ENCODE data around the gene MEF2C.
A peak's percentile ranks its signal among the peaks of the same experiment; 100 is the strongest.

MEF2C gene

DNA sequence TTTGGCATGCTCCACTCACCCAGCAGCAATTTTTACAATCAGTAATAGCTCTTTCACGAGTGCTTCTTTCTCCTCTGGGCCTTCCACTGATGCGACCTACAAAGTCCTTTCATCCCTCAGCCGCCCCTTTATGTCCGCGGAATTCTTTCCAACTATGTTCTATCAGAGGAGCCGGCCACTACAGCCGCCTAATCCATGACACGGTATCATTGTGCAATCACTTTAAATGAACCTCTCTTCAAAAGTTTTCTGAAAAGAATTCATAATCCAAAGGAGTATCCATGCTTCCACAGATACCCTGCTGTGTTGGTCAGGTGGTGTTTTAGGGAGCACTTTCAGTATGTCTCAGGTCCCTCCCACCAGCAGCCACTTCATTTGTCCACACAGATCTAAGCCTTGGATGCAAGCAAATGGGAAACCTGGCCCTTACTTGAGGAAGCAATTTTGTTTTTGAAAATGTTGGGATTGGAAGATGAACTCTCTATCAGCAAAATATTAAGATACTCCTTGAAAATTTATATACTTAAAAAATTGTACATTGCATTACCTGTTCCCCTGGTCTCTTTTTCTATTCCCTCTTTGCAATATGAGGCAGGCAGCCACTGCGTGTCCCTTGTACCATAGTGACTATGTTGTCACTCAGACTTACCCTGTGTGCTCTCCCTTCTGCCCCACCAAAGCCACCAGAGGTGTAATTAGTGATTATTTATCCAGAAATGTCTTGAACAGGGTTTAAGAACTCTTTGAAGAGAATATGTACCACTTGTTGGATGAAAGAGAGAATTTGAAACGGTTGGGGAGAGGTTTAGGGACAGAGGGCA lies 12.9 kb upstream of the MEF2C start:
- H3K4me3 Mint-ChIP-seq: no peak overlapping the region
- peaks cover 27% of the 10 kb centered on the region for H3K27me3 Mint-ChIP-seq
- H3K27ac Mint-ChIP-seq: no peak overlapping the region
- no peaks in the 10 kb centered on the region for H3K4me1 Mint-ChIP-seq (ENCODE audit: low read depth)
- H3K9me3 Mint-ChIP-seq: no peaks in the 10 kb centered on the region
- no peaks in the 10 kb centered on the region for H3K36me3 Mint-ChIP-seq (ENCODE audit: low read depth)

DNA sequence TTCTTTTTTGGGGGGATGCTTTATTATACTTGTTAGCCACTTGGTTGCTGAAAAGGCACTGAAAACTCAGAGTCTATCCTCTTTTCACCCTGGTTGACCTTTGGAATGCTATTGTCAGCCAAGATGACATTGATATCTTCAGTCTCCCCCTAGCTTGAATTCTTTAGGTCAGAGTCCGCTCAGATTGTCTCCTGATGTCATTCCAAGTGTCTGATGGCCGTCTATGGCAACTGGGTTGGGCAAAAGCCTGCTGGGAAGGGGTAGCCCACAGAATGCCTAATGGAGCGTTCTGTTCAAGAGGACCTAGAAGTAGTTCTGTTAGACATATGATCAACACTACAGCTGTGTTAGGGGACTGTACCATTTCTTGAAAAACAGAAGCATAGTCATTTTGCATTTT lies 9.7 kb upstream of the MEF2C start:
- H3K36me3 Mint-ChIP-seq (ENCODE audit: low read depth): no peaks in the 10 kb centered on the region
- H3K27me3 Mint-ChIP-seq: peaks cover 57% of the 10 kb centered on the region
- H3K4me1 Mint-ChIP-seq (ENCODE audit: low read depth): peaks cover 13% of the 10 kb centered on the region
- no peaks in the 10 kb centered on the region for H3K9me3 Mint-ChIP-seq
- H3K4me3 Mint-ChIP-seq: no peak overlapping the region
- no peak overlapping the region for H3K27ac Mint-ChIP-seq

DNA sequence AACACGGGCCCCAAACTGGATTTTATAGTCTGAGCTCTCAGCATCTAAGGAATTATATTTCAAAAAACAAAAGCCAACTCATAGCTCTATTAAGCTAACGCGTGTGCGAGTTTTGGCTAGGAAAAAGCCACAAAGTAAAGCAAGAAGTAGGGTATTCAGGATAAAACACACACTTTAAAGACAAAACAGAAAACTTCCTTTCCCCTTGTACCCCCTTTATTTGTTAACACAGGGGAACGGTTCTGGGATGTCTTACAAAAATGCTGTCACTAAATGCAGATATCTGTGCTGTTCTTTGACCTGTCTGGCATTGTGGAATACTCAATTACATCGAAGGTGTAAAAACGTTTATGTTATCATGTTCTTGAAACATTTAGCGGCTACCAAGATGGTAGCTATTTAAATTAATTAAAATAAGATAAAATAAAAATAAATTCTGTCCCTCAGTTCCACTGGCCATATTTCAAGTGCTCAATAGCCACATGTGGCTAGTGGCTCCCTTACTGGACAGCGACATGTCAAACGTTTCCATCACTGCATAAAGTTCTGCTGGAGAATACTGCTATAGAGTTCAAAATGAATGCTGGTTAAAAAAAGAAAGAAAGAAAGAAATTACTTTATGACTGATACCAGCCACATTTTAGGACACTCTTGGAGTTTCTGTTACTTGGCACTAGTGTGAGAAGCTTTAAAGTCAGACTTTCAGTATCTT lies 7.2 kb upstream of the MEF2C start:
- Mint-ChIP-seq H3K4me1 (ENCODE audit: low read depth) (peaks cover 18% of the 10 kb centered on the region), H3K4me3 (peak overlapping the region; percentile 75), H3K9me3 (no peaks in the 10 kb centered on the region), H3K27me3 (peaks cover 63% of the 10 kb centered on the region), H3K36me3 (ENCODE audit: low read depth) (no peaks in the 10 kb centered on the region), H3K27ac (no peak overlapping the region)

DNA sequence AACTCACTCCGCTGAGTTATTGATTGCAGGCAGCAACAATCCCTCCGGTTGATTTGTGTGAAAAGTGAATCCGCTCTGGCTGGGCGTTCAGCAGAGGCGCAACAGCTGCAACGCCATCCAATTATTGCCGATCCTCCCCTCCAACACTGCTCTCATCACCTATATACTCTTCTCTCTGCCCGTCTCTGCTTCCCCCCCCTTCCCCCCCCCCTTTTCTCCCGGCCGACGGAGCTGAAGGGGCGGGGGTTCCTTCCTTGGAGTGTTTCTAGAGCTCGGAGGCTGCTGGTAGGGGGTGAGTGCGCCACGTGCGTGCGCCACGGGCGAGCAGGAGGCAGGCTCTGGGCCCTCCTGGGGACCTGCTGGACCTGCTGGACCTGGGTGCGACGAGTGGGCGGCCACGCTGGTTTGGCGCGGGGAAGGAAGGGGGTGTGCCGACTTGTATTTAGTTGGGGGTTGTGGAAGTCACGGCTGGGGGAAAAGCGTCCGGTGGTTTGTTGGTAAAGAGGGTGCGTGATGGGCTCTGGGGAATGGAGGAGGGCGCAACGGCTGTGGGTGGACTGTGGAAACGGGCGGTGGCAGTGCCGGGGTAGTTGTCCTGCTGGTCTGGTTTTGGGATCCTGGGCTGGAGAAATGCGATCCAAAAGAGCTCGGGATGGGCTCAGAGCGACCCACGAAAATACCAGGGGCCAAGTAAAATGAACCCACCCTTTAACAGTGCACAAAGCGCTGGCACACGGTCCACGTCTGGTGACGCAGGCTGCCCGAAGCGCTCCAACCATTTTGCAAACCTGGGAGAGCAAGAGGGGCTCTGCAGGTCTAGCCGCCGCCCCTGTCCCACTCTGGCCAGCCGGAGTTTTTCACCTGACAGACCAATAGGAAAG lies 6.4 kb upstream of the MEF2C start:
- H3K36me3 Mint-ChIP-seq (ENCODE audit: low read depth): no peaks in the 10 kb centered on the region
- H3K4me3 Mint-ChIP-seq: peak overlapping the region; percentile 75
- H3K9me3 Mint-ChIP-seq: no peaks in the 10 kb centered on the region
- H3K27me3 Mint-ChIP-seq: peaks cover 71% of the 10 kb centered on the region
- peak overlapping the region; percentile 49 for H3K27ac Mint-ChIP-seq
- H3K4me1 Mint-ChIP-seq (ENCODE audit: low read depth): peaks cover 18% of the 10 kb centered on the region

DNA sequence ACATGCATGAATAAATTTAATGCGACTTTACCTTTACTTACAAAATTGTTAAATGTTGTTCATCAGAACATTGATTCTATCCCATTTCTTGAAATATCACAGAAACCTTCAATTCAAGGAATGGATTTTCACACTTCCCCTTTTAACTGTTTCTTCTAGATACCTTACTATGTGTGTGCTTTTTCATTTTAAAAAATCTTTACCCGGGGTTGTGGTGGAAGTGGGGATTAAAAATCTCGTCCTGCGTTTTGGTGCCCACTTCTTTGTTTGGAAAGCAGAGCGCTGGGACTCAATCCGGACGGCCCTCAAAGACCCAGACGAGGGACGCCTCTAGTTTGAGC lies 5.8 kb upstream of the MEF2C start:
- peaks cover 24% of the 10 kb centered on the region for H3K4me1 Mint-ChIP-seq (ENCODE audit: low read depth)
- H3K4me3 Mint-ChIP-seq: peak overlapping the region; percentile 75
- H3K9me3 Mint-ChIP-seq: no peaks in the 10 kb centered on the region
- no peak overlapping the region for H3K27ac Mint-ChIP-seq
- peaks cover 77% of the 10 kb centered on the region for H3K27me3 Mint-ChIP-seq
- no peaks in the 10 kb centered on the region for H3K36me3 Mint-ChIP-seq (ENCODE audit: low read depth)

DNA sequence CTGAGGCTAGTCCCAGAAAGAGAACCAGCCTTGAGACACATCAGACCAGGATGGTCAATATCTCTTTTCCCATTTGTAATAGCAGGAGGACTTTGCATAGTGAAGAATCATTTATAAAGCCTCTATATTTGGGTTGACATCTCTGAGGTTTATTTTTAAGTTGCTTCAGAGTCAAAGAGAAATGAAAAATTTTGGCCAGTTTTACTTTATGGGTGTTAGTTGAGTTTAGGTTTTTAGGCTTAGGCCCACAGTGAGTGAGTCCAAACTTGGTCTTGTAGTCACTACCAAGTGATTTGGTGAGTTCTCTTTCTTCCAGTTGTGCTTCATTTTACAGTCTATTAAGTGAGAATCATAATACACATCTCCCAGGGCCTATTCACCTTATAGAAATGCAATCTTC lies 5.3 kb upstream of the MEF2C start:
- H3K9me3 Mint-ChIP-seq: no peaks in the 10 kb centered on the region
- H3K4me1 Mint-ChIP-seq (ENCODE audit: low read depth): peaks cover 29% of the 10 kb centered on the region
- H3K36me3 Mint-ChIP-seq (ENCODE audit: low read depth): no peaks in the 10 kb centered on the region
- H3K27ac Mint-ChIP-seq: no peak overlapping the region
- peaks cover 83% of the 10 kb centered on the region for H3K27me3 Mint-ChIP-seq
- no peak overlapping the region for H3K4me3 Mint-ChIP-seq

DNA sequence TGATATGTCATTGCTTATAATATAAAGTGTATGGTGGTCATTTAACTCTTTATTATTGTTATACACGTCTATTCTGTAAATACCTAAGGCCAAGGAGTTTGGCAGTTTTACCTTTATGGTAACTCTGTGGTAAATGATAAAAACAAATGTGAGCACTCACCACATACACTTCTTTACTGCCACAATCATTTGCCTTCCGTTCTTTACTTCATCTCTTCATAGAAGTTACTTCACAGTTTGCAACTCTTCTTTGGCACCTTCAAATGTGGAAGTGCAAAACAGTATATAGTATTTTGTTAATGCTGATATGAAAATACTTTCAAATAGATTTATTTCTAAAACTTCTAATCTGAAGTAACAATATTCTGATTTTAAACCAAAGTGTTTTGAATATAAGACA lies 4.4 kb upstream of the MEF2C start:
- peaks cover 36% of the 10 kb centered on the region for H3K4me1 Mint-ChIP-seq (ENCODE audit: low read depth)
- peaks cover 85% of the 10 kb centered on the region for H3K27me3 Mint-ChIP-seq
- H3K36me3 Mint-ChIP-seq (ENCODE audit: low read depth): no peaks in the 10 kb centered on the region
- H3K27ac Mint-ChIP-seq: no peak overlapping the region
- H3K4me3 Mint-ChIP-seq: no peak overlapping the region
- no peaks in the 10 kb centered on the region for H3K9me3 Mint-ChIP-seq

DNA sequence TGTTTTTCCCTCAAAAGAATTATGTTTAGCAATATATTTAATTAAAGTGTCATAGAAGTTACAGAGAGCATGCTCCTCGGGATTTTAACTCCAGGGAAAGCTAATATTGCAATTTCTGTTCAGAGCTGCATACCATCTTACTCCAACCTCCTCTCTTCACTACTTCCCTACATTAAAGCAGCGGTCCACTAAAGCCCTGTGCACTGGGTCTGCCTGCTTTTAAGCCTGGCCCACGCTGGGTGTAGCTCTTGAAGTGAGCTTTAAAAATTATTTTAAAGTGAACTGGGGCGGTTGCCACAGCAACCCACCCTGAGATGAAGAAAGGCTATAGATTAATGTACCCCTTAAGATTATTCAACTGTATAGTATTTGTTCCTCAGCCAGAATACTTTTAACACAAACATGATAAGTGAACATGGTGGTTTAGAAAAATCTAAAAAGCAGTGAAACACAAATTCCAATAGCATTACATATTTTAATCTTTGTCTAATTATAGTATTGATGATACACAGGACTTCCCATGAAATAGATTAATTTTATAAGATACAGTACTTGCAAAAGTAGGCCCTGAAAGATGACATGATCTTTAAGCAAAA lies 3.9 kb upstream of the MEF2C start:
- H3K4me1 Mint-ChIP-seq (ENCODE audit: low read depth): peaks cover 38% of the 10 kb centered on the region
- H3K27me3 Mint-ChIP-seq: peaks cover 85% of the 10 kb centered on the region
- peak overlapping the region; percentile 58 for H3K27ac Mint-ChIP-seq

DNA sequence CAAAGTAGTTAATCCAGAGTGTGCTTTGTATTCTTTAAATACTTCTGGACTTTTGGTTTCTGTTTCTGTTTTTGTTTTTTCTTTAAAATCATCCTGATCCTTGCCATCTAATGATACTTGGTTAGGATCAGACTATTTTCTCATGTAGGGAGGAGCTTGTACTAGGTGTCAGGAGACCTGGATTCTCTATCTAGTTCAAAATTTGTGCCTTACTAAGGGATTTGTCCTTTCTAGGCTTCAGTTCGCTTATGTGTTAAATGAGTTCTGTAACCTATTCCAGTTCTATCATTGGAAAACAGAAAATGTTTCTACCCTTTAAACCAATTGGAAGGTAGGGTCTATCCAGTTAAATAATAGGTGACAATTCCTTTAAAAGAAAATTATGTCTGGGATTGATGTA lies 3.3 kb upstream of the MEF2C start:
- Mint-ChIP-seq H3K36me3 (ENCODE audit: low read depth) (no peaks in the 10 kb centered on the region), H3K27me3 (peaks cover 83% of the 10 kb centered on the region), H3K4me3 (peak overlapping the region; percentile 44), H3K4me1 (ENCODE audit: low read depth) (peaks cover 38% of the 10 kb centered on the region), H3K9me3 (no peaks in the 10 kb centered on the region), H3K27ac (peak overlapping the region; percentile 33)

More for the DNA sequence above, 3.9 kb upstream of the MEF2C start:
- H3K4me3 Mint-ChIP-seq: no peak overlapping the region
- no peaks in the 10 kb centered on the region for H3K9me3 Mint-ChIP-seq
- H3K36me3 Mint-ChIP-seq (ENCODE audit: low read depth): no peaks in the 10 kb centered on the region

DNA sequence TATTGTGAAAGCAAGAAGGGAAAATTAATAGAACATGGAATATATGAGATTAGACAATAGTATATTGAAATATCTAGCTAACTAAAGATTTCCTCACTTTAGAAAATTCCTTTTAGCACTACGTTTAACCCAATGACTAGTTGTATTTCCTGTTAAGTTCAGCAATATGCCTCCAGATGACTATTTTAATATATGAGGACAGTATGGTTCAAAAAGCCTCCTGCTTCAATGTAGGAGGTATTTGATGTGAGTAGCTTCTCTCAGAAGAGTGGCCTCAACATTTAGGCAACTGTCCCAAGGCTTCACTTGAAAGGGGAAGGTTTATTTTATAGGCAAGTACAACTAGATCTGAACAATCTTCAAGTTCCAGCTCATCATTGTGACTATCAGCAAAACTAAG lies 2.0 kb upstream of the MEF2C start:
- Mint-ChIP-seq H3K27ac (no peak overlapping the region), H3K27me3 (peaks cover 84% of the 10 kb centered on the region), H3K4me3 (no peak overlapping the region), H3K9me3 (no peaks in the 10 kb centered on the region), H3K4me1 (ENCODE audit: low read depth) (peaks cover 38% of the 10 kb centered on the region), H3K36me3 (ENCODE audit: low read depth) (no peaks in the 10 kb centered on the region)

DNA sequence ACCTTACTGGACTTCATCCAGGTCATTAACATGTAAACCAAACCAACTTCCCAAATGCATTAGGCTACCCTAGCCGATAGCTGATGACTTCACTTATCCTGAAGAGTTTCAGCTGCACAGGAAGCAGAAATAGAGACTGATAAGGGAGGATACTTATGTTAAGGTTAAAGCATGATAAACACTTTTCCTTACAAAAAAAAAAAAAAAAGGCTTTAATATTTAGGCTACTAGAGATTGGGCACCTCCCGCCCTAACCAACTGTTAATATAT lies 1.6 kb upstream of the MEF2C start:
- H3K9me3 Mint-ChIP-seq: no peaks in the 10 kb centered on the region
- peak overlapping the region; percentile 95 for H3K4me3 Mint-ChIP-seq
- H3K27ac Mint-ChIP-seq: no peak overlapping the region
- H3K4me1 Mint-ChIP-seq (ENCODE audit: low read depth): peaks cover 38% of the 10 kb centered on the region
- no peaks in the 10 kb centered on the region for H3K36me3 Mint-ChIP-seq (ENCODE audit: low read depth)
- H3K27me3 Mint-ChIP-seq: peaks cover 84% of the 10 kb centered on the region

DNA sequence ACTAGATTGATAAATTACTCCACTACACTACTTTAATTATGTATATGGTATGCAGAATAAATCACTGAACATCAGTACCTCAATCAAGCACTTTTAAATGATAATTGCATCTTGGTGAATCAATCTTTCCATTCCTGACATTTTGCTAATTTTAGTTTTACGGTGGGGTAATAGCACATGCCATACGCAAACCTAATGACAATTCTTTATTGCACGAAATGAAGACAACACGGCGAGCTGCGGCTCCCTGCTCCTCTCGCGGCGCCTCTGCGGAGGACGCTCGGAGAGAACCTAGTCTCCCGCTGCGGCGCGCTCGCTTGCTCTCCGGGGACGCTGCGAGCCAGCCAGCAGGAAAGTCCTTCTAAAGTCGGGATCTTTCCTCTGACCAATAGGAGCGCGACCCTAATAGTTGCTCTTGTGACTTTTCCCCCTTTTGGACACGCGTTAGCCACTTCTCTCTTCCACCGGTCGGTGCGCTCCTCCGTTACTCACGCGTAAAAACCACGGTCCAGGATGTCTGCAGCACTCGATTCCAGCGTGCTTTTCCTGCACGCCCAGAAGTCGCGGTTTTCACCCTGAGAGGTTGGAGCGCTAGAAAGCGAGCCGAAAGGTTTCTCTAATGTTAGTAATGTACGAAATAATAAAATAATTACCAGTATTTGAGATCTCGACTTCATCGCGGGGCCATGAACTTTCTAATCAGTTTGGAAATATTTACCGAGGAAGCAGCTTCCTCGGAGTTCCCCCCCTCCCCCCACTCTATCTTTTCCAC lies 1.0 kb upstream of the MEF2C start:
- no peaks in the 10 kb centered on the region for H3K36me3 Mint-ChIP-seq (ENCODE audit: low read depth)

DNA sequence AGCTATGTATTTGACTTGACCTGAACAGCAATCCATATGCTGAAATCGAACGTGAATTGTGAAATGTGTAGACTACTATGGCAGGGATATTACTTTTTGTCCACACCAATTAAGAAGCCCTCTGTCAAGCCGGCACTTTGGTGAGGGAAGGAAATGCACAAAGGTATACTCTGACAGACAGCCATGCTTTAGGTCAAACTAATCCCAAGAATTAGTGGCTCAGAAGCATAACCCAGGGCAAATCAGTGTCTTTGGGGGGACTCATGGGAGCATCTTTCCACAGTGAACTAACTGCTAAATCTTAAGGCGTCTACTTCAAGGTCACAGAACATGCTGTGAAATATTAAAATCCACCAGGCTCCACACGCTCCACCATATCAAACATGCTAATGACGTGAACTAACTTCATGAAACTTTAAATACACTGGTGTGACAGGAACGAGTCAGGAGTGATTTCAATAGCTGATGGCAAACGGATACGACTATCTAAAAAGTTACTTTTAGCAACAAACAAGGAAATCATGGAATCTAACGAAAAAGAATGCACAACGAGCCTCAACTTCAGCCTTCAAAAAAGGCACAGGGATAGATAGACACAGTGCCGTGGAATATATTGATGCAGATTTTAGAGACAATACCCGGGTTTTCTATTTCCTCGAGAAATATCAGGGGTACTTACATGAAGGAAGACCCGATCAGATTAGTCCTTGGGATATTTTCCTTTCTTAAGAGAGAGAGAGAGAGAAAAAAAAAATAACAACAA lies 527 bp downstream of the MEF2C start:
- peak overlapping the region; percentile 81 for H3K27ac Mint-ChIP-seq
- H3K4me1 Mint-ChIP-seq (ENCODE audit: low read depth): peaks cover 29% of the 10 kb centered on the region
- peaks cover 75% of the 10 kb centered on the region for H3K27me3 Mint-ChIP-seq
- no peaks in the 10 kb centered on the region for H3K9me3 Mint-ChIP-seq
- H3K4me3 Mint-ChIP-seq: peak overlapping the region; percentile 95
- H3K36me3 Mint-ChIP-seq (ENCODE audit: low read depth): no peaks in the 10 kb centered on the region

More for the DNA sequence above, 1.0 kb upstream of the MEF2C start:
- Mint-ChIP-seq H3K4me3 (peak overlapping the region; percentile 95), H3K9me3 (no peaks in the 10 kb centered on the region), H3K4me1 (ENCODE audit: low read depth) (peaks cover 37% of the 10 kb centered on the region), H3K27ac (peak overlapping the region; percentile 85), H3K27me3 (peaks cover 81% of the 10 kb centered on the region)

DNA sequence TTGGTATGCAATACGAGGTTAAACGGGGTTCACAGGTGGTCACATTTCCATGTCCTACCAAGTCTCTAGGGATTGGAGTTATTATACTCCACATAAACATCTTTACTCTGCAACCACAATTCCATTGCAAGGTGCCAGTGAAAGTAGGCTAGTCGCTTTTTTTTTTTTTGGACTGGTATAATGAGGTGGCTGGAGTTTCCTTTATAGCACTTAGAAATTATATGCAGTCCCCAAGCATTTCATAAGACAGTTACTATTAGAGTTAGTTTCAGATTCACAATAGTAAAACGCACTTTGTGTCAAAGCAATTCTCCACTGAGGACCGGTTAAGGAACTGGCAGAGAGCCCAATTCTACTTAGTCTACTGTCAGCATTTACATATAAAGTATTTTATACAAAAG lies 1.4 kb downstream of the MEF2C start:
- H3K4me3 Mint-ChIP-seq: peak overlapping the region; percentile 95
- no peaks in the 10 kb centered on the region for H3K36me3 Mint-ChIP-seq (ENCODE audit: low read depth)
- H3K27ac Mint-ChIP-seq: no peak overlapping the region
- peaks cover 31% of the 10 kb centered on the region for H3K4me1 Mint-ChIP-seq (ENCODE audit: low read depth)
- no peaks in the 10 kb centered on the region for H3K9me3 Mint-ChIP-seq
- H3K27me3 Mint-ChIP-seq: peaks cover 73% of the 10 kb centered on the region
